Ectodermal cell (in vitro differentiated cells): ENCODE measurements around the gene DENND2C.

Experiments used
- H3K27ac ChIP-seq: 2 replicates; pipeline ENCODE4 v1.7.0; 2013; ENCODE audit warnings: mild to moderate bottlenecking, low read depth, low read length; ENCODE audit not compliant: insufficient read depth, poor library complexity, severe bottlenecking
- H3K27me3 ChIP-seq: 2 replicates; pipeline ENCODE4 v1.7.0; 2013; ENCODE audit warnings: mild to moderate bottlenecking, low read length; ENCODE audit not compliant: insufficient read depth, control insufficient read depth, poor library complexity, severe bottlenecking
- H3K36me3 ChIP-seq: one replicate; pipeline ENCODE4 v1.7.0; 2013; ENCODE audit warnings: low read length; ENCODE audit not compliant: control insufficient read depth, insufficient read depth
- H3K4me1 ChIP-seq: one replicate; pipeline ENCODE4 v1.7.0; 2013; ENCODE audit warnings: low read length; ENCODE audit not compliant: control insufficient read depth, insufficient read depth
- H3K4me3 ChIP-seq: 2 replicates; pipeline ENCODE4 v1.7.0; 2013; ENCODE audit warnings: low read depth, low read length, control low read depth; ENCODE audit not compliant: insufficient read depth
- H3K9me3 ChIP-seq: 2 replicates; pipeline ENCODE4 v1.7.0; 2013; ENCODE audit warnings: mild to moderate bottlenecking, low read length, moderate library complexity; ENCODE audit not compliant: control insufficient read depth
- WGBS, 2 experiments: methylation state at CpG; one replicate each; pipeline ENCODE4 v1.1.7; 2013; ENCODE audit warnings: missing lambda C conversion rate in 2 of 2; 5-methylcytosine and 5-hydroxymethylcytosine counted together

The DENND2C gene

GRCh38 chr1:114685851-114686250 is 16.0 kb upstream of the DENND2C start:
- Histone ChIP-seq H3K27ac (no peak overlapping the region), H3K4me3 (no peak overlapping the region), H3K36me3 (no peaks in the 10 kb centered on the region), H3K4me1 (no peaks in the 10 kb centered on the region), H3K9me3 (no peaks in the 10 kb centered on the region), H3K27me3 (no peaks in the 10 kb centered on the region)
- 85 to 89% methylated on average over 5 of the region's 5 CpGs for WGBS, 2 experiments

GRCh38 chr1:114677691-114678090 is 7.8 kb upstream of the DENND2C start:
- Histone ChIP-seq H3K27ac (no peak overlapping the region), H3K36me3 (no peaks in the 10 kb centered on the region), H3K4me1 (no peaks in the 10 kb centered on the region), H3K27me3 (peaks cover 35% of the 10 kb centered on the region), H3K4me3 (no peak overlapping the region), H3K9me3 (no peaks in the 10 kb centered on the region)
- 83 to 89% methylated on average over 5 of the region's 5 CpGs for WGBS, 2 experiments

- Histone ChIP-seq H3K27ac (no peak overlapping the region), H3K4me3 (no peak overlapping the region), H3K36me3 (no peaks in the 10 kb centered on the region), H3K9me3 (no peaks in the 10 kb centered on the region), H3K4me1 (no peaks in the 10 kb centered on the region), H3K27me3 (peaks cover 51% of the 10 kb centered on the region)
- 100% methylated on average over 1 of the region's 1 CpG for WGBS, 2 experiments
These were observed 6.3 kb upstream of the DENND2C start for GRCh38 chr1:114676115-114676514.

DNA sequence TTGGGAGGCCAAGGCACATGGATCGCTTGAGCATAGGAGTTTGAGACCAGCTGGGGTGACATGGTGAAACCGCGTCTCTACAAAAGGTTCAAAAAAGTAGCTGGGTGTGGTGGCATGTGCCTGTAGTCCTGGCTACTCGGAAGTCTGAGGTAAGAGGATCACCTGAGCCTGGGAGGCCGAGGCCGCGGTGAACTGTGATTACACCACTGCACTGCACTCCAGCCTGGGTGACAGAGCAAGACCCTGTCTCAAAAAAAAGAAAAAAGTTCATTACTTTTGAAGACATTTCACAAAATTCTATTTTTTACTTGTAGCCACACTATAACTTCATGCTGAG is 2.1 kb upstream of the DENND2C start:
- H3K4me1 ChIP-seq, result no peaks in the 10 kb centered on the region
- no peaks in the 10 kb centered on the region for H3K36me3 ChIP-seq
- H3K27me3 ChIP-seq, result peaks cover 84% of the 10 kb centered on the region
- H3K27ac ChIP-seq, result no peak overlapping the region
- H3K9me3 ChIP-seq, result no peaks in the 10 kb centered on the region
- WGBS, 2 experiments, result 91 to 92% methylated on average over 7 of the region's 7 CpGs
- no peak overlapping the region for H3K4me3 ChIP-seq

- no peaks in the 10 kb centered on the region for H3K4me1 ChIP-seq
- no peaks in the 10 kb centered on the region for H3K36me3 ChIP-seq
- WGBS, 2 experiments, result 86 to 90% methylated on average over 8 of the region's 9 CpGs
- no peak overlapping the region for H3K27ac ChIP-seq
- no peak overlapping the region for H3K4me3 ChIP-seq
- no peaks in the 10 kb centered on the region for H3K9me3 ChIP-seq
- H3K27me3 ChIP-seq, result peaks cover 79% of the 10 kb centered on the region
These were observed 1.4 kb upstream of the DENND2C start for GRCh38 chr1:114671011-114671938.

- no peaks in the 10 kb centered on the region for H3K36me3 ChIP-seq
- H3K4me1 ChIP-seq, result no peaks in the 10 kb centered on the region
- WGBS, 2 experiments, result 1 to 5% methylated on average over 37 to 38 of the region's 45 CpGs
- H3K27ac ChIP-seq, result no peak overlapping the region
- H3K9me3 ChIP-seq, result no peaks in the 10 kb centered on the region
- H3K27me3 ChIP-seq, result peaks cover 70% of the 10 kb centered on the region
- peak overlapping the region; percentile 63 for H3K4me3 ChIP-seq
These were observed 498 bp upstream of the DENND2C start for GRCh38 chr1:114670083-114671010.

DNA sequence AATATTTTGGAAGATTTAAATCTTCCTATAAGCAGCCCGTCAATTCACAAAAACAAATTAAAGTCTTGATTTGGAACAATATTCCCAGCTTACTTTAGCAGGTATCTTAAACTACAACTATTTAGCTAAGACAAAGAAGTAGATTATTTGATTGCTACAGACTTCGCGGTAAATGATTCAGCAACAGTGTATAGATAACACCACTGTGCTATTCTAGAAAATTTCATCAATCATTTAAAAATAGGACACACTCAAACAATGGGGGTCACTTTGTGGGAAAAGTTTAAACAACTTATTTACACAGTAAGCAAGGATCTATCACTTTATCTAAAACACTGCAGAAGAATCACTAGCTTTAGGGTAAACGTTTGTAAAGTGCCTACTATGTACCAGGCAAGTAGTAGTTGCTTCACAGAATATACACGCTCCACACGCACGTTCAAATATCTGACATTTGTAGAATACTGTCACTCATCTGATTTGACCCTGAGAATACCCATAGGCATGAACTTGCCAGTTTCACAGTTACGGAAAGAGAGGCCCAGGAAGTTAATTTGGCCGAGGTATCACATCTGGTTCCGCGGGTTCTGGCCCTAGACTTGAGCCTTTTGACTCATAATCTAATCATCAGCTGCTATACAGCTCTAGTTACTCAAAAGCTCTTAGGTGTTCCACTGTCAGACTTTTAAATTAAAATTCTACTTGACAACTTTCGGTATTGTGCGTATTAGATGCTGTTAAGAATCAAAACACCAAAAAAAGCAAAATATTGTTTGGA is 876 bp downstream of the DENND2C start:
- WGBS, 2 experiments, result 52 to 56% methylated on average over 12 to 13 of the region's 13 CpGs
- Histone ChIP-seq H3K27me3 (peaks cover 63% of the 10 kb centered on the region), H3K27ac (no peak overlapping the region)

GRCh38 chr1:114668373-114668772 is 1.5 kb downstream of the DENND2C start:
- H3K27ac ChIP-seq, result no peak overlapping the region
- H3K27me3 ChIP-seq, result peaks cover 58% of the 10 kb centered on the region
- WGBS, 2 experiments, result 58 to 88% methylated on average over 1 to 2 of the region's 4 CpGs
- H3K4me3 ChIP-seq, result no peak overlapping the region
- no peaks in the 10 kb centered on the region for H3K9me3 ChIP-seq
- no peaks in the 10 kb centered on the region for H3K36me3 ChIP-seq
- no peaks in the 10 kb centered on the region for H3K4me1 ChIP-seq

More for the DNA sequence above, 876 bp downstream of the DENND2C start:
- H3K36me3 ChIP-seq, result no peaks in the 10 kb centered on the region
- no peaks in the 10 kb centered on the region for H3K4me1 ChIP-seq
- peak overlapping the region; percentile 63 for H3K4me3 ChIP-seq
- no peaks in the 10 kb centered on the region for H3K9me3 ChIP-seq

- H3K4me3 ChIP-seq, result no peak overlapping the region
- H3K4me1 ChIP-seq, result no peaks in the 10 kb centered on the region
- no peak overlapping the region for H3K27ac ChIP-seq
- no peaks in the 10 kb centered on the region for H3K36me3 ChIP-seq
- H3K27me3 ChIP-seq, result peaks cover 48% of the 10 kb centered on the region
- WGBS, 2 experiments, result 88% methylated on average over 2 of the region's 3 CpGs
- no peaks in the 10 kb centered on the region for H3K9me3 ChIP-seq
These were observed 2.9 kb downstream of the DENND2C start for GRCh38 chr1:114666954-114667353.
